ENCODE data around the gene KLC1. TPM values are rescaled to one million over a fixed set of nuclear protein-coding genes. Genes with fewer than 3 reads are reported as not detected.

KLC1 gene
- total RNA-seq, 2 donors from 2014 or later: 168 to 287 TPM

DNA sequence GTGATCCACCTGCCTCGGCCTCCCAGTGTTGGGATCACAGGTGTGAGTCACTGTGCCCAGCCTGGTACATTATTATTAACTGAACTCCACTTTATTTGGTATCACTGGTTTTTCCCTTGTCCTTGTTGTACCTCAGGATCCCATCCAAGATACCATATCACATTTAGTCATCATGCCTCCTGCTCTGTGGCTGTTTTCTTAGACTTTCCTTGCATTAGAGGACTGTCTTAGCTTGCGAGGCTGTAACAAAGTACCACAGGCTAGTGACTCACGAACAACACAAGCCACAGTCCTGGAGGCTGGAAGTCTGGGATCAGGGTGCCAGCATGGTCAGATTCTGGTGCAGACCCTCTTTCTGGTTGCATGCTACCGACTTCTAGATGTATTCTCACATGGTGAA, 12.2 kb downstream of the KLC1 start:
- H3K27ac ChIP-seq: no peak overlapping the region

GRCh38 chr14:103646189-103646588, 17.2 kb downstream of the KLC1 start:
- Histone ChIP-seq H3K9me3 (no peaks in the 10 kb centered on the region), H3K36me3 (no peaks in the 10 kb centered on the region), H3K4me1 (replicated peaks) (no peaks in the 10 kb centered on the region), H3K27ac (no peak overlapping the region), H3K4me3 (no peak overlapping the region), H3K27me3 (replicated peaks; ENCODE audit: insufficient read depth) (no peaks in the 10 kb centered on the region)
- intact Hi-C loops (cut with DNase I): no loop called here
- WGBS: 89% methylated on average over 3 of the region's 3 CpGs
- no peak for TF ChIP-seq POLR2A (IDR thresholded peaks at IDR 0.05)
- no peak for TF ChIP-seq CTCF (IDR thresholded peaks at IDR 0.05)
- TF ChIP-seq POLR2AphosphoS5 (IDR thresholded peaks at IDR 0.05): no peak
- no peak for DNase-seq (ENCODE audit: low spot score)

More for the DNA sequence above, 12.2 kb downstream of the KLC1 start:
- DNase-seq (ENCODE audit: low spot score): no peak
- H3K9me3 ChIP-seq: no peaks in the 10 kb centered on the region
- no peak for TF ChIP-seq POLR2A (IDR thresholded peaks at IDR 0.05)
- TF ChIP-seq POLR2AphosphoS5 (IDR thresholded peaks at IDR 0.05): no peak
- no peak for TF ChIP-seq CTCF (IDR thresholded peaks at IDR 0.05)
- H3K36me3 ChIP-seq: no peaks in the 10 kb centered on the region
- H3K27me3 ChIP-seq (replicated peaks; ENCODE audit: insufficient read depth): no peaks in the 10 kb centered on the region
- intact Hi-C loops (cut with DNase I): no loop called here
- no peaks in the 10 kb centered on the region for H3K4me1 ChIP-seq (replicated peaks)
- WGBS: 85% methylated on average over 4 of the region's 4 CpGs
- H3K4me3 ChIP-seq: no peak overlapping the region

GRCh38 chr14:103649001-103649400, 20.0 kb downstream of the KLC1 start:
- intact Hi-C loops (cut with DNase I): no loop called here
- no peaks in the 10 kb centered on the region for H3K36me3 ChIP-seq
- no peaks in the 10 kb centered on the region for H3K9me3 ChIP-seq
- 99% methylated on average over 3 of the region's 3 CpGs for WGBS
- no peaks in the 10 kb centered on the region for H3K27me3 ChIP-seq (replicated peaks; ENCODE audit: insufficient read depth)
- H3K27ac ChIP-seq: no peak overlapping the region
- no peak for DNase-seq (ENCODE audit: low spot score)
- H3K4me1 ChIP-seq (replicated peaks): peaks cover 6% of the 10 kb centered on the region
- no peak overlapping the region for H3K4me3 ChIP-seq
- TF ChIP-seq POLR2AphosphoS5 (IDR thresholded peaks at IDR 0.05) (no peak), POLR2A (IDR thresholded peaks at IDR 0.05) (no peak), CTCF (IDR thresholded peaks at IDR 0.05) (no peak)

- Histone ChIP-seq H3K9me3 (no peaks in the 10 kb centered on the region), H3K27ac (no peak overlapping the region), H3K4me3 (no peak overlapping the region), H3K36me3 (peaks cover 0 to 3% of the 10 kb centered on the region in 2 donors), H3K27me3 (replicated peaks; ENCODE audit: insufficient read depth) (no peaks in the 10 kb centered on the region), H3K4me1 (replicated peaks) (peaks cover 6% of the 10 kb centered on the region)
- no peak for TF ChIP-seq POLR2AphosphoS5 (IDR thresholded peaks at IDR 0.05)
- 43% methylated on average over 4 of the region's 4 CpGs for WGBS
- DNase-seq (ENCODE audit: low spot score): no peak
- intact Hi-C loops (cut with DNase I): no loop called here
These were observed 21.2 kb downstream of the KLC1 start for GRCh38 chr14:103650213-103650612.

DNA sequence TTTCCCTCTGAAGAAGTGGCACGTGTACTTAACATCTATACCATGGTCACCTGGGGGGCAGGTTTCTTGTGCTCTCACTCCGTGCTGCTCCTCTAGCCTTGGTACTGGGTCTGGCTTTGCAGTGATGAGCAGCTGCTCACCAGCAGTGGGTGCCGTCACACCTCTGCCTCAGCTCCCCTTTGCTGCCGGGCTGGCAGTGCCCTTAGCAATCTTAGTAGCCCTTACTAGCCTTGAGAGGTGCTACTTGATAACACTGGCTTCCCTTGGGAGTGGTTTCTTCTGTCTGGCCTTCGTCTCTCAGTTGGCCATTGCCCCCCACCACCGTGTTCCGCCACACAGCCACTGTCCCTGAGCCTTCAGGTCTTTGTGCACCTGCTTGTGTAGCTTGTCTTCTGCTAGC, 22.6 kb downstream of the KLC1 start:
- Histone ChIP-seq H3K27ac (no peak overlapping the region), H3K9me3 (no peaks in the 10 kb centered on the region), H3K4me1 (replicated peaks) (peaks cover 6% of the 10 kb centered on the region), H3K27me3 (replicated peaks; ENCODE audit: insufficient read depth) (no peaks in the 10 kb centered on the region), H3K4me3 (no peak overlapping the region), H3K36me3 (peaks cover 0 to 11% of the 10 kb centered on the region in 2 donors)
- no peak for DNase-seq (ENCODE audit: low spot score)
- intact Hi-C loops (cut with DNase I): no loop called here
- TF ChIP-seq CTCF (IDR thresholded peaks at IDR 0.05) (no peak), POLR2A (IDR thresholded peaks at IDR 0.05) (no peak), POLR2AphosphoS5 (IDR thresholded peaks at IDR 0.05) (no peak)
- 89% methylated on average over 7 of the region's 7 CpGs for WGBS
